HG03378 (cell line): ENCODE data around the gene JOSD2.

Experiments used
- ATAC-seq: cut with Tn5 transposase; IDR thresholded peaks from one replicate; pipeline ENCODE4 v1.9.1; 2021; ENCODE audit warnings: mild to moderate bottlenecking, moderate library complexity; ENCODE audit not compliant: unreplicated experiment

Gene JOSD2

DNA sequence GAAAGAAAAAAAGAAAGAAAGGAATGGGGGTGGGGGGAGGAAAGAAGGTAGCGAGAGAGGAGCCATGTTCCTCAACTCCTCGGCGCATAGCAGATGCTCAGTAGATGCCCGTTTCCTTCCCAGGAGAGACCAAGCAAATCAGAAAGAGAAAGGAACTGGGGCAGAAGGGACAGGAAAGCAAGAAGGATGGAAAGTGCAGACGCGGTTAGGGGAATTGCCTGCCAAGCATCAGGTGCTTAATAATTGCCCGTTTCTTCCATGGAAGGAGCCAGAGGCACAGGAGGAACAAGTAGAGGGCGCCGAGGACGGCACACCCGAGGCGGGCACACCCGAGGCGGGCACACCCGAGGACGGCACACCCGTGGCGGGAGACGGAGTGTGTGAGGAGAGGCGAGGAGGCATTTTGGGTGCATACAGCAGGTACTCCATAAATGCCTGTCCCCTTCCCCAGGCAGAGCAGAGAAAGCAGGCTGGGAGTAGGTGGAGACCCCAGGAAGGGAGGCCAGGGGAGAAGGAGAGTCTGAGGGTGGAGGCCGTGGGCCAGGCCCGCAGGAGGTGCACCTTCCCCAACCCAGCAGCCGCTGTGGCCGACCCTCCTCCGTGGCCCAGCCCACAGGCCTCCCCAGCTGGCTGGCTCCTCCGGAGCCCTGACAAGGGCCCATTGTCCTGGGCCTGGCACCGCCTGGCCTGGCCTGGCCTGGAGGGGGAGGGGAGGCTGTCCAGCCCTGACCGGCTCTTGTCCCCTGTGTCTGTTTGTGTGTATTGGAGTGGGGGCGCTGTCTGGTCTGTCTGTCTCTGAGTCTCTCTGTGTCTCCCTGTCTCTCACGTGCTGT lies 14.6 kb downstream of the JOSD2 start:
- no peak for ATAC-seq

DNA sequence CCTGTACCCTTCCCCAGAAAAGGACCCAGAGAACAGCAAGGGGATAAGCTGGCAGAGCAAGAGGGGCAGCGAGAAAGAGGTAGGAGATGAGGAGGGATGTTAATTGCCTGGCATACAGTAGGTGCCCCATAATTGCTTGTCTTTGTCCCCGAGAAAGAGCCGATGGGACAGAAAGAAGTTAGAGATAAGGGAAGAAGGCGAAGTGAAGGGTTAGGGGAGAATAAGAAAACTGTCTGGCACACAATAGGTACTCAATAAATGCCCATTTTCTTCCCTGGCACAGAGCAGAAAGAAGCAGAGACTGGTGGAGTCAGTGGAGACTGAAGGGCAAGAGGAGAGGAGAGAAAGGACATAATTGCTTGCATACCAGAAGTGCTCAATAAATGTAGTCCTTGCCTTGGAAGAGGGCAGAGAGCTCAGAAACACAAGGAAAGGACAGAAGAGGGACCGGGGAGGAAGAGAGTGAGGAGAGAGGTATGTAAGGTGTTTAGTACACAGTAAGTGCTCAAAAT lies 15.9 kb downstream of the JOSD2 start:
- no peak for ATAC-seq

DNA sequence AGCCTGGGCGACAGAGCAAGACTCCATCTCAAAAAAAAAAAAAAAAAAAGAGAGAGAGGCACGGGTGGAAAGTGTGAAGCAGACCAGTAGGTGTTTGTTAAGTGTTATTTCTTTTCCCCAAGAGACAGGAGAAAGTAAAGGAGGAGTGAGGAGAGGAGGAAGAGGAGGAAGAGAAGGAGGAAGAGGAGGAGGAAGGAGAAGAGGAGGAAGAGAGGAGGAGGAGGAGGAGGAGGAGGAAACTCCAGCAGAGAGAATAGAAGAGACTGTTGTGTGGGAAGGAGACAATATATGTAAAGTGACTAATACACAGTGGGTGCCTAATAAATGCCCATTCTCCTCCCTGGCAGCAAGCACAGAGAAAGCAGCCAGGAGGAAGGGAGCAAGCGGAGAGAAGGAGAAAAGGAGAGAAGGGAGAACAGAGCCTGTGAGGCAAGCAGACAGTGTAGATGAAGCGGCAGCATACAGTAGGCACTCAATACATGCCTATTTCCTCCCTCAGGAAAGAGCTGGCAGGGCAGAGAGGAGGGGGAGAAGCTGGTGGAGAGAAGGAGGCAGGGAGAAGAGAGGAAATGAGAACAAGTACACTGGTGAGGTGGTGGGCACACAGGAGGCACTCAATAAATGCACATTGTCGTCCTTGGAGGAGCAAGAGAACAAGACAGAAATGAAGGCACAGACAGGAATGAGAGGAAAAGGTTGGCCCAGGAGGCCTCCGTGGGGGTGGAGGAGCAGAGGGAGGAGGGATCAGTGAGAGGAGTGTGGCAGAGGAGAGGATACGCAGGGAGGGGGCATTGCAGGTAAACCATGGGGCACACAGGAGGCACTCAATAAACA lies 16.6 kb downstream of the JOSD2 start:
- ATAC-seq, result no peak

DNA sequence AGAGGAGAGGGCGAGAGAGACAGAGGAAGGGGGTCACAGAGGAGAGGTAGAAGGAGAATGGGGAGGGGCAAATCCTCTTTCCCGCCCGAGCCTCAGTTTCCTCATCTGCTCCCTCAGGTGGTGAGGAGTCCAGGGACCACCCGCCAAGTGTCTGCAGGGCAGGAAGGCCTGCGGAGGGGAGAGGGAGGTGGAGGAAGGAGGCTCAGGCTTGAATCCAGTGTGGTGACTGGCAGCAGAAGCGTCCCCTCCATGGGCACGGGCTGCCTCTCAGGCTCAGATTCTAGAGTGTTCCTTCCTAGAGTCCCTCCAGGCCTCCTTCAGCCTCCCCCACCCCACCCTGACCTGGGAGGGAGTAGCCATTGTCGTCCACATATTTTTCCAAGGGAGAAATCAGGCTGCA lies 17.8 kb downstream of the JOSD2 start:
- ATAC-seq, result no peak

DNA sequence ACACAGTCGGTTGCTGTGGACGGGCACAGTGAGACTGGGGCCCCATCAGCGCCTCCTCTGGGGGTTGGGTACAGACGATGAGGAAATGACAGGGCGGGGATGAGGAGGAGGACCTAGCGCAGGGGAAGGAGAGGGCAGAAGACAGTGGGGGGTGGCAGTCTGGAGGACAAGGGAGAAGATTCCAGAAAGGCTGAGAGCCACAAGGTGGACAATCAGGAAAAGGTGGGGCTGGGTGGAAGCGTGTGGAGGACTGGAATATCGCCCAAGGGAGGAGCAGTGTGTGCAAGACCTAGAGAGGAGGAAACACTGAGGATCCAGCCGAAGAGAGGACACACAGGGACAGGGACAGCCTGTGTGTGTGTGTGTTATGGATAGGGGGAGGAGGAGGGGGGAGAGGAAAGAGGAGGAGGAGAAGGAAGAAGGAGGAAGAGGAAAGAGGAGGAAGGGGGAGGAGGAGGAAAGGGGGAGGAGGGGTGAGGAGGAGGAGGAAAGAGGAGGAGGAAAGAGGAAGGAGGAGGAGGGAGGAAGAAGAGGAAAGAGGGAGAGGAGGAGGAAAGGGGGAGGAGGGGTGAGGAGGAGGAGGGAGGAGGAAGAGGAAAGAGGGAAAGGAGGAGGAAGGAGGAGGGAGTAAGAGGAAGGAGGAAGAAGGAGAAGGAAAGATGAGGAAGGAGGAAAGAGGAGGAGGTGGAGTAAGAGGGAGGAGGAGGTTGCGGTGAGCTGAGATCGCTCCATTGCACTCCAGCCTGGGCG lies 18.5 kb downstream of the JOSD2 start:
- ATAC-seq, result no peak

DNA sequence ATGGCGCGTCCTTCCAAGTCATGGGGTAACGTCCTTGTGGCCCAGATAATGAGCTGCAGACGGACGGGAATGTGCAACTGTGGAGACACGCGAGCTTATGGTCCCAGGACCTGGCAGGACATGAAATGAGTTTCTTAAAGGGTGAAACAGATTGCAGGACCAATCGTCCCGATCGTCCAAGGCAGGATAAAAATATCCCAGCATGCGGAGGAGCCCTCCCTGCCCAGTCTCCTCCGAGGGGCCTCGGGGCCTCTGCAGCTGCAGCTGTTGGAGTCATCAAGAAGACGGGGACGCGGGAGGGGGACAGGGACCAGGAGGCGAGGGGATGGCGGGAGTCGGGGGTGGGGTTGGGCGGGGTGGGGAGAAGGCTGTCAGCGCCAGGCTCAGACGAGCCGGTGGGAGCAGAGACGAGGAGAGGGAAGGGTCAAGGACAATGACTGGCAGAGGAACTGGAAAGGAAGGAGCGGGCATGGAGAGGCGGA lies 20.0 kb downstream of the JOSD2 start:
- ATAC-seq, result no peak

DNA sequence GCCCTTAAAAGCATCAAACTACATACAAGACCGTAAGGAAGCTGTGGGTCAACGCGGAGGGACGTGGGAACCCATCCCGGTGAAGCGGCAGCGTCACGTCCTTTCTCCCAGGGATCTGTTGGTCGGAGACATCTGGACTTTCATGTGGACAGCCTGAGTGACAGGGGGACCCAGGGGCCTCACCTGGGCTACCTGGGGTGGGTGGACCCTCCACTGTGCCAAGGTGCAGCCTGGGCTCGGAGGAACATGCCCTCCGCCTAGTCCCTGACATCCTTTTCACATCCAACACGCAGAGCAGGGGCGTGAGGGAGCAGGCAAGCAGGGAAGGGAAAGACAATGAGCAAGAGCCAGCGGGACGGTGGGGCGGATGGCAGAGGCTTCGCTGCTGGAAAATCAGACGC lies 20.6 kb downstream of the JOSD2 start:
- ATAC-seq, result no peak

DNA sequence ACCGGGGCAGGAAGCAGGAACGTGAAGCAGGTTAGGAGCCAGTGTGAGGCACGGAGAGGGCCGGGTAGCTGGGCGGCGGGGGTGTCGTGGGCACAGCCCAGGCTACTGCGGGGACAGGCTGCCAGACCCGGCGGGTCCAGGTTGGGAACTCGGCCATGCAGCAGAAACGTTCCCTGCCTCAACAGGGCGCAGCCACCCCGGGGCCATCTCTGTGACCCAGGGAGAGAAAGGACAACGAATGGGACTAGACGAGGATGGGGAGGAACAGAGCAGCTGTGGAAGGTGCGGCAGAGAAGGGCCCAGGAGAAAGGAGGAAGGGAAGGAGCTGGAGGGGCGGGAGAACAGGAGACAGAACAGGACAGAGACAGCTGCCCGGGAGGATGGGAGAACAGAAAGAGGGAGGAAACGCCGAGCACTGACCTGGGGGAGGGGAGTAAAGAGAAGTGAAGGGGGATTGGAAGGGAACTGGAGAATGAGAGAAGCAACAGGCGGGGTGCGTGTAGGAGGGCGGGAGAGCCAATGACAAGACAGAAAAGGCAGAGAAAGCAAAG lies 21.5 kb downstream of the JOSD2 start:
- no peak for ATAC-seq

DNA sequence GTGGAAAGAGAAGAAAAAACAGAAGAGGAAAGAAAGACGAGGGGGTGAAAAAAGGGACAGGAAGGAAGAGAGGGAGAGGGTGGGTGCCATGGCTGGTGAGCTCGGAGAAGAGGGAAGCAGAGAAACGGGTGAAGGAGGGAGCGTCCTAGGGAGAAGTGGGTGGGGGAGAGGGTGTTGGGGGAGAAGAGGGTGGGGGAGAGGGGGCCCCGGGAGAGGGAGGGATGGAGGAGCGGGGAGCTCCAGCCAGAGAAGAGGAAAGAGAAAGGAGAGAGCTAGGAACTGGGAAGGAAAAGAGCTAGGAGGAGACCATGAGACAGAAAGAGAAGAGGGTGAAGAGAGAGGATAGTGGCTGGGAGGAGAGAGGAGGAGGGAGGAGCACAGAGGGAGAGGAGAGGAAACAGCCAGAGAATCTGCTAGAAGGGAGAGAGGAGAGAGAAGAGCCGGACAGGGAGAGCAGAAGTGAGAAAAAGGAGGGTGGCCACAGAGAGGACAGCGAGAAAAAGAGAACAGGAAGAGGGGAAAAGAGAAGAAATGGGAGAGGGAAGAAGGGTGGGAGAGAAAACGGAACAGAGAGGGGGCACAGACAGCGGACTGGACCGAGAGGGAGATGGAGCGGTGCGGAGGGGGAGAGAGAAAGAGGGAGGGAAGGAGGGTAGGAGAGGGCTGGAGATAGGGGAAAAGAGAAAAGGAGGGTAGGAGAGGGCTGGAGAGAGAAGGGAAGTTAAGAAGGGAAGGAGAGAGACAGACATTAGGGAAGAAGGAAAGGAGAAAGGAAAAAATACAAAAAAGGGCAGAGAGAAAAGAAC lies 22.4 kb downstream of the JOSD2 start:
- no peak for ATAC-seq

DNA sequence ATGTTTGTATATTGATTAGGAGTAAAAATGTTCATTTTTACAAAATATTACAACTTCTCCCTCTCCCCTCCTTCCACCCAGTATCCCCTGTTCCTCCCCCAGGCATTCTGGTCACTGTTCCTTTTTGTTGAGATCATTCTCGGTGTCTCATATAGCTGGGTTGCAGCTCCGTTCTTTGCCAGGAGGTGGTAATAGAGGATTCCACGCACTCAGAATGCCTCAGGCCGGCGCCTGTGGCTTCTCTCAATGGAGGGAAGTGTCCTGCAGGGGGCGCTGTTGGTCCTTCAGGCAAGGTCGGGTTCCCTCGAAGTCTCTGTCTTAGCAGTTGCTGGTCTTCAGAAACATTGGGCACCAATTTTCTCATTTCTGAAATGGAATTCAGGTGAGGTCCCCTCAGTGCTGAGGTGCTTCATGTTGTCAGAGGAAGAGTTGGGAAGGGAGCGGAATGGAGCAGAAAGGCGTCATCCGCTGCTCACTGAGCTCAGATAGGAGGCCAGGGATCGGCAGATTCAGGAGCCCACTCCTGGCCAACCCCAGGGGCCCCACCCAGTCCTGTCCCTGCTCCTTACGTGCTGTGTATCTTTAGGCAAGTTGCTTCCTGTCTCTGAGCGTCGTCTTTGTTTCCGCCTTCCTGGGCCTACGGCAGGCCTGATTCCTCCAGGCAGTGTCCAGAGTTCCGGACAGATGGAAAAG lies 24.0 kb downstream of the JOSD2 start:
- ATAC-seq, result no peak

DNA sequence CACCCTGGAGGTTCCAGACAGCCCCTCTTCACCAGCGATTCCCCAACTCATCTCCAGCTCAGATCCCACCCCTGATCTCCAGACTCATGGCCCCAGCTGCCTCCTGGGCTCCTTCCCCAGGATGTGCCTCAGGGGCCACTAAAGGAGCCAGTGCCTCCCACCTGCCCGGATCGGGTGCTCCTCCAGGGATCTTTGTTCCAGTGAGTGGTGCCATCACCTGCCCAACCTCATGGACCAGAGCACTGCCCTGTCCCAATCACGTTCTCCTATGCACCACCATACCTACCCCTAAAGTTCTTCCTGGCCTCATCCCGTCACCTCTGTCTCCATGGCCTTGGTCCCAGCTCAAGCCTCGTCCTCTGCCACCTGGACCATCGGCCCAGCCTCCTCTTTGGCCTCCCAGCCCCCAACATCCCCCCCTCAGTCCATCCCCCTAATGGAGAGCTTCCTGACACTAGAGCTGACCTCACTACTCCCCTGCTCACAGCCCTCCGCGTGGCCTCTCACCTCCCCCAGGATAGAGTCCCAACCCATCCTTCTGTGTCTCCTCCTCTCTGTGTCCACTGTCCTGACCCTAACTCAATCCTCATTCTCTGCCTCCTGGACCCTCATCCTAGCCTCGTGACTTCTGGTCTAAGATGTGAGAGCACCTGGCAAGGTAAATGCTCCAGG lies 25.6 kb downstream of the JOSD2 start:
- no peak for ATAC-seq

DNA sequence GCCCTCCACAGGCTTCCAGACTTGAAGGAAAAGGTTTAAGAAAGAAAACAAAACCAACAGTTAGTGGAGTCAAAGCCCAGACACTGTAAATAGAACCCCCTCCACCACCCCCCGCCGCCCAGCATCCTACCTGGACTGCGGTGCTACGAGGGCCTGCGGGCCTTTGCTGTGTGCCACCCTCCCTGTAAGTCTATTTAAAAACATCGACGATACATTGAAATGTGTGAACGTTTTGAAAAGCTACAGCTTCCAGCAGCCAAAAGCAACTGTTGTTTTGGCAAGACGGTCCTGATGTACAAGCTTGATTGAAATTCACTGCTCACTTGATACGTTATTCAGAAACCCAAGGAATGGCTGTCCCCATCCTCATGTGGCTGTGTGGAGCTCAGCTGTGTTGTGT lies 28.1 kb downstream of the JOSD2 start:
- ATAC-seq, result no peak

DNA sequence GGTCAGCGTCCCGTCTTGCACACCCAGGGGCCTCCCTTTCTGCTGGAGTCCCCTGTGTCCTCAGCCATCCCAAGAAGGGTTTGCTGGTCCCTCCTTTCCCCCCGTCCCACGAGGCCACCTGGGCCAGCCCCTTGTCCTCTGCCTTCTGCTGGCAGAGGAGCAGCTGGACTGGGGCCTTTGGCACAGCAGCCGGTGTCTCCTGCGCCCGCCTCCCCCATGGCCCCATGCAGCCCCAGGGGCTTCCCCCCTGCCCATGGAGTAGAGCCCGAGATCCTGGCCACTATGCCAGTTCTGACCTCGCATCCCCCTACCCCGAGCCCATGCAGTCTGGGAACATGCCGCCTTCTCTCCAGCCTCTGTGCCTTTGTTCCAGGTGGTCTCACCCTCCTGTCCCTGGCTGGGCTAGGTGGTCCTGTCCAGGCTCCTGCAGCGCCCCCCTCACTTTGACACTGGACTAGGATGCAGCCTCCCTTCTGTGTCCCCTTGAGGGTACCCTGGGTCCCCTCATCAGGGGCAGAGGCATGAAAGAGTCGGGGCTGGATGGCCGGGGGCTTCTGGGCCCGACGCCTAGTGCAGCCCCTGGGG lies 28.6 kb downstream of the JOSD2 start:
- ATAC-seq, result no peak

DNA sequence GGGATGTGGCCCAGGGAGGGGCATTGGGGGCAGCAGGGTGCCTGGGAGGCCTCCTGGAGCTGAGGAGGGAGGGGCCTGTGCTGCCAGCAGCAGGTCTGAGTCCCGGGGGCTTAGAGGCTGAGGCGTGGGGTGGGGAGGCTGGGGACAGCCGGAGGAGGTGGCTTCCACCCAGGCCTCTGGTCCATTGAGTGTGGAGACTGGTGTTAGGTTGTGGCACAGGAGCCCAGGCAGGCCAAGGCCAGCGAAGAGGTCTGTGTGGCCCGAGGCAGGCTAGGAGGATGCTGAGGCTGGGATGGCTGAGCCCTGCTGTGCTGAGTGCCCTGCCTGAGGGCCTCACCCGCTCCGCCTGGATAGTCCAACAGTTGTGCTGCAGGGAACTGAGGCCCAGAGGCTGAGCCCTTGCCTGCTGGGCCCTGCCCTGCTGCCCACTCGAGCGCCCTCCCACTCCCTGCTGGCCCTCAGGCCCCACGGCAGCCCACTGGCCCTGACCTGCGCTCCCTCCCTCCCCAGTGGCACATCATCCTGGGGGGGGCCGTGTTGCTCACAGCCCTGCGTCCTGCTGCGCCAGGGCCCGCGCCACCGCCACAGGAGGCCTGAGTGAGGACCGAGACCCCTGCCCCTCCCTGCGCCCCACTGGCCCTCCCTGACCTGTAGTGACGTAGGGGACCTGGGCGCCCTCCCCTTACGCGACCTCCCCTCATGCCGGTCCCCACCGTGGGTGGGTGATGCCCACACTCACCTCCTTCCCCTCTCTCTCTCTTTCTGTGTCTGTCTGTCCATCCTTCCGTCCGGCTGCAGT lies 29.4 kb downstream of the JOSD2 start:
- no peak for ATAC-seq

DNA sequence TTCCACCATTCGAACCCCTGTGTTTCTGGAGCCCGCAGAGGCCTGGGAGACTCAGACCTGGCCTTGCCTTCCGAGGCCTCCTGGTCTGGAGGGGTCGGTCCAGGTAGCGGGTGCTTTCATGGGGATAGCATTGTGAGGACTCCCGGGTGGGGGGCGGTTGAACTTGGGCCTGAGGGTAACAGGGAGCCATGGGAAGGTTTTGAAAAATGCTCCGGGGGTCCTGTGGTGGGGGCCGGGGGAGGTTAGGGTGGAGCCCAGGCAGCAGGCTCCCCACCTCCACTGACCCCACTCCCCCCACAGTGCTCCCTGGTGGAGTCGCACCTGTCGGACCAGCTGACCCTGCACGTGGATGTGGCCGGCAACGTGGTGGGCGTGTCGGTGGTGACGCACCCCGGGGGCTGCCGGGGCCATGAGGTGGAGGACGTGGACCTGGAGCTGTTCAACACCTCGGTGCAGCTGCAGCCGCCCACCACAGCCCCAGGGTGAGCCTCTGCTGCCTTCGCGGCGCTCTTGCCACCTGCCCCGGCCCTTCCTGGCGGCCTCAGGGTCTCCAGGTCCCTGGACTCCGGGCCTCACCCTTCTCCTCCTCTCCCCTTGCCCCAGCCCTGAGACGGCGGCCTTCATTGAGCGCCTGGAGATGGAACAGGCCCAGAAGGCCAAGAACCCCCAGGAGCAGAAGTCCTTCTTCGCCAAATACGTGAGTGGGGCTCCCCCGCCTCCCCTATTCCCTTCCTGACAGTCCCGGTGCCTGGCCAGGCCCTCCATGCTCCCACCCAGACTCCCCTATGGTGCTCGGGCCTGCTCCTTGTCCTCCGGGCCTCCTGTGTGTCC lies 30.5 kb downstream of the JOSD2 start:
- ATAC-seq, result no peak

DNA sequence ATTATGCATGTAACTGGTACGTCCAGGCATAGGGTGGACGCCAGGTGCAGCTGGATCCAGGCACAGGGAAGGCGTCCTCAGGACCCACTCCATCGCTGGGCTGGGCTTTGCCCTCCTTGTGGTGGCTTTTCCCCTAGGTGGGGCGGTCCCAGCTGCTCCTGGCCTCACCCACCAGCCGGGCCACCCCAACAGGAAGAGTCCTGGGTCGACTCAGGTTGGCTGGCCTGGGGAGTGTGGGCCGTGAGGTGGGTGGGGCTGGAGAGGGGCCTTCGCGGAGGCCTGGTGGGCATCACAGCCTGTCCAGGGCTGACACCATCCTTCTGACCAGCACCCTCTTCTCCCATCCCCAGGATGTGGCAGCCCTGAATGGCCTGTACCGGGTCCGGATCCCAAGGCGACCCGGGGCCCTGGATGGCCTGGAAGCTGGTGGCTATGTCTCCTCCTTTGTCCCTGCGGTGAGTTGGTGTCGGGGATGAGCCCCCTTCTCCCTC lies 31.2 kb downstream of the JOSD2 start:
- ATAC-seq, result no peak
